GM15510 (cell line): ENCODE results near the gene MEF2D.
A peak's percentile ranks its signal among the peaks of the same experiment; 100 is the strongest.

Source experiments
- POLR2A ChIP-seq: IDR thresholded peaks from 3 replicates; pipeline ENCODE4 v1.6.1; 2011; ENCODE audit warnings: borderline replicate concordance; ENCODE audit not compliant: insufficient read length; ENCODE audit errors: extremely low read depth

MEF2D gene

GRCh38 chr1:156498432-156499193, 2.0 kb downstream of the MEF2D start:
- no peak for TF ChIP-seq POLR2A

- TF ChIP-seq POLR2A, result no peak
Observed at GRCh38 chr1:156497743-156498431, 2.7 kb downstream of the MEF2D start.

GRCh38 chr1:156497078-156497742, 3.4 kb downstream of the MEF2D start:
- no peak for TF ChIP-seq POLR2A

- peak; percentile 36 for TF ChIP-seq POLR2A
Observed at GRCh38 chr1:156496211-156496761, 4.3 kb downstream of the MEF2D start.

- TF ChIP-seq POLR2A, result no peak
Observed at GRCh38 chr1:156495401-156496140, 5.0 kb downstream of the MEF2D start.

GRCh38 chr1:156494309-156494895, 6.2 kb downstream of the MEF2D start:
- TF ChIP-seq POLR2A, result no peak

- TF ChIP-seq POLR2A, result peak; percentile 15
Observed at GRCh38 chr1:156493742-156494141, 6.8 kb downstream of the MEF2D start.

GRCh38 chr1:156493154-156493631, 7.4 kb downstream of the MEF2D start:
- TF ChIP-seq POLR2A, result no peak

- no peak for TF ChIP-seq POLR2A
Observed at GRCh38 chr1:156492591-156493080, 7.9 kb downstream of the MEF2D start.

GRCh38 chr1:156492013-156492590, 8.5 kb downstream of the MEF2D start:
- TF ChIP-seq POLR2A, result no peak

GRCh38 chr1:156491151-156491949, 9.2 kb downstream of the MEF2D start:
- TF ChIP-seq POLR2A, result peak; percentile 66

- TF ChIP-seq POLR2A, result no peak
Observed at GRCh38 chr1:156490401-156491032, 10.1 kb downstream of the MEF2D start.
